Naive thymus-derived CD8-positive, alpha-beta T cell (primary cell): Measurements from ENCODE around the gene FARP1. TPM values are rescaled to one million over a fixed set of nuclear protein-coding genes. Genes with fewer than 3 reads are reported as not detected.
"Not testable (repeated sequence)": the region's sequence is repeated elsewhere in the genome, so short reads cannot be mapped to it uniquely, and the experiment has no call there.

Experiments
- ATAC-seq, 2 donors: fragments of 150-1000 bp; cut with Tn5 transposase in 1 of 2; sonication (Bioruptor Pico), chemical (Tn5 transposase) in 1 of 2; 1 replicate in 1 of 2; 2 replicates in 1 of 2; pipeline ENCODE4 v1.10.0; 2021; ENCODE audit warnings: mild to moderate bottlenecking in 2 of 2, moderate library complexity in 2 of 2
- POLR2A ChIA-PET: fragments of 350-600 bp; sonication (Branson Sonifier 250); formaldehyde crosslinking; loops from one replicate; lab custom pipeline; 2021; ENCODE audit warnings: antibody characterized with exemption; lab: Charles Lee
- DNase-seq, 10 donors: peaks; one replicate each; pipeline versions ENCODE4 v3.0.0 to v3.0.0-alpha.2; 2020 to 2022
- H3K27ac Mint-ChIP-seq, 10 donors: one replicate each; pipeline ENCODE4 v1.8.0; 2020 to 2022; ENCODE audit warnings: mild to moderate bottlenecking in 10 of 10, mixed read lengths in 10 of 10, moderate library complexity in 4 of 10, inconsistent platforms in 1 of 10
- H3K27me3 Mint-ChIP-seq, 5 donors: one replicate each; pipeline ENCODE4 v1.8.0; 2021 to 2022; ENCODE audit warnings: mixed read lengths in 5 of 5
- H3K36me3 Mint-ChIP-seq, 3 donors: one replicate each; pipeline ENCODE4 v1.8.0; 2020 to 2022; ENCODE audit warnings: mixed read lengths in 3 of 3, mild to moderate bottlenecking in 2 of 3, inconsistent platforms in 1 of 3
- H3K4me1 Mint-ChIP-seq, 4 donors: one replicate each; pipeline ENCODE4 v1.8.0; 2021 to 2022; ENCODE audit warnings: mixed read lengths in 4 of 4
- H3K4me3 Mint-ChIP-seq, 10 donors: one replicate each; pipeline ENCODE4 v1.8.0; 2020 to 2022; ENCODE audit warnings: mild to moderate bottlenecking in 10 of 10, mixed read lengths in 10 of 10, moderate library complexity in 6 of 10, inconsistent platforms in 1 of 10
- H3K9me3 Mint-ChIP-seq, 9 donors: one replicate each; pipeline ENCODE4 v1.8.0; 2020 to 2022; ENCODE audit warnings: mixed read lengths in 9 of 9, mild to moderate bottlenecking in 3 of 9, inconsistent platforms in 1 of 9, moderate library complexity in 1 of 9
- polyA plus RNA-seq, 3 donors: library from polyadenylated mRNA; unstranded; fragments of 300-500 nt; fragmentation: Illumina TruSeq; gene quantifications; one replicate each; pipeline ENCODE4 v1.2.3, GENCODE V29; 2021
- total RNA-seq, 8 experiments: library from RNA in 2 of 8; stranded (reverse) in 2 of 8; gene quantifications; one replicate each; pipeline ENCODE4 v1.2.3 and lab custom pipeline; 2021 to 2026

The FARP1 gene
- total and polyA plus RNA-seq, 5 experiments from 2014 or later: 0.03 to 0.55 (median 0.22) TPM

GRCh38 chr13:98271646-98272045 is 128.8 kb downstream of the FARP1 start:
- H3K4me3 Mint-ChIP-seq, H3K27me3 Mint-ChIP-seq, DNase-seq, H3K36me3 Mint-ChIP-seq, H3K9me3 Mint-ChIP-seq, H3K4me1 Mint-ChIP-seq, ATAC-seq, POLR2A ChIA-PET: not testable (repeated sequence)
- H3K27ac Mint-ChIP-seq: peak overlapping the region in 1 of 10 donors; percentile 3

- no peak for DNase-seq
- H3K27ac Mint-ChIP-seq: no peak overlapping the region
- no peak overlapping the region for H3K4me3 Mint-ChIP-seq
- ATAC-seq: no peak
- H3K27me3 Mint-ChIP-seq: peaks cover 0 to 2% (median 0%) of the 10 kb centered on the region in 5 donors
- POLR2A ChIA-PET: no interaction called here
- H3K36me3 Mint-ChIP-seq: no peaks in the 10 kb centered on the region
- H3K9me3 Mint-ChIP-seq: no peaks in the 10 kb centered on the region
- H3K4me1 Mint-ChIP-seq: no peaks in the 10 kb centered on the region
Observed at GRCh38 chr13:98272549-98272948, 129.7 kb downstream of the FARP1 start.

DNA sequence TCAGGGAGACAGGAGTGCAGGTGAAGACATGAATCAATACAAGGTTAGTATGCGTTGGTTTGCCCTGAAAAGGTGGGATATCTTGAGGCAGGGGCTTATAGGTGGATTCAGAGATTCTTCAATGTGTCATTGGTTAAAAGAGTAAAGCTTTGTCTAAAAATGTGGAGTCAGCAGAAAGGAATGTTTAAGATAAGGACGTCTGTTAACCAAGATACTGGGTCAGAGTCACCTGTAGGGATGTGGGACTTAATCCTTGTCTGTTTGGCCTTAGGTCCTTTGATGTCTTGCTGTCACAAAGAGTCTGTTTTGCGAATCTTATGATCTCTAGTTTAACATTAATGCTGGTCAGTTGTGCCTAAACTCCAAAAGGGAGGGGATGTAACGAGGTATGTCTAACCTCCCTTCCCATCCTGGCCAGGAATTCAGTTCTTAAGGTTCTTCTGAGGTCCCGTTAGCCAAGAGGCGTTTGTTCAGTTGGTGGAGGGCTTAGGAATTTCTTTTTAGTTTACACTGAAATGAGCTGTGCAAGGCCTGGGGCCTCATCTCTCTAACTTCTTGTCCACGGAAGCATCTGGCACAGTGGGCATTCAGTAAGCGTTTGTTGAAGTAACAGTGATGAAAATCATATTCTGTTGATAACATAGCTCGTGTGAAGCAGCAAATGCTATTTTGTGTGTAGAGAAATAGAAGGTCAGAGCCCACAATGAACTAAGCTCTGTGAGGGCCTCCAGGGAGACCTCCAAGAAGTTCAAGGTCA is 130.4 kb downstream of the FARP1 start:
- POLR2A ChIA-PET: no interaction called here
- DNase-seq (no peak), ATAC-seq (no peak)
- Mint-ChIP-seq H3K27me3 (peaks cover 0 to 4% (median 2%) of the 10 kb centered on the region in 5 donors), H3K4me1 (peaks cover 0 to 3% (median 0%) of the 10 kb centered on the region in 4 donors), H3K36me3 (no peaks in the 10 kb centered on the region), H3K27ac (no peak overlapping the region), H3K9me3 (no peaks in the 10 kb centered on the region), H3K4me3 (no peak overlapping the region)

DNA sequence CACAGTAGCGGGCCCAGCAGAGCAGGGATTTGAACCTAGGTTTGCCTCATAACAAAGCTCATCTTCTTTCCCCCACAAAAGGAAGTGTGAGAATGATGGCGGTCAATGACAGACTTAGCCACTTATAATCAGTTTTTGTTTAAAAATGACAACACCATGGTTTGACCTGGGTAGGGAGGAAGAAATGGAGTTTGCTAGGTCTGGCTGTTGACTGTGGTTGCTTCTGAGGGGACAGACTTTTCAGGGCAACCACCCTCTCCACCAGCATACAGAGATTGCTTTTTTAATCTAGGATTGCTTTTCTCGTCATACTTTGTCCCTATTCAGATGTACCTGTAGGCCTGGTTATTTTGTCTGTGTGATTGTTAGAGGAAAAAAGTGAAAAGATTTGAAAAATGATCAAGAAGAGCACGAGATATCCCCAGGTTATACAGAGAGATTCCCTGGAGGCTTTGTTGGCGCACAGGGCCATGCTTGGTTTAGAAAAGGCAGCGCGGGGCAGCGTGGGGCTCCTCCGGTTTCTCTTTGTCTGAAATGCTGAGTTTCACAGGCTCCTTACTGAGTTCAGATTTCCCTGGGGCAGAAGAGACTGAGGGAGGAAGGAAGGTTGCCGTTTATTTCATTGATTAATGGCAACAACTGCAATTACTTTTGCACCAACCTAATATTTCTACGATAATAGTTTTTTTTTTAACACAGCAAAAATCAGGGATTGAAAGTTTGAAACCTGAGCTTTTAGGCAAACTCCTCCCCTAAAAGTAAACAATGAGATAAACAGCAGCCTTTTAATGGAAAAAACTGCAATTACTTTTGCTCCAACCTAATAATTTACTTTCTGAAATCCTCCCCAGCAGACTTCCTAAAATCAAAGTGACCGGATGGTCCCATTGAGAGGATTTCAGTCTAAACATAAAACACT is 131.2 kb downstream of the FARP1 start:
- Mint-ChIP-seq H3K36me3 (no peaks in the 10 kb centered on the region), H3K27ac (no peak overlapping the region), H3K4me3 (no peak overlapping the region), H3K4me1 (peaks cover 0 to 3% (median 0%) of the 10 kb centered on the region in 4 donors), H3K9me3 (no peaks in the 10 kb centered on the region), H3K27me3 (peaks cover 0 to 5% (median 2%) of the 10 kb centered on the region in 5 donors)
- DNase-seq (no peak), ATAC-seq (no peak)
- POLR2A ChIA-PET: no interaction called here

DNA sequence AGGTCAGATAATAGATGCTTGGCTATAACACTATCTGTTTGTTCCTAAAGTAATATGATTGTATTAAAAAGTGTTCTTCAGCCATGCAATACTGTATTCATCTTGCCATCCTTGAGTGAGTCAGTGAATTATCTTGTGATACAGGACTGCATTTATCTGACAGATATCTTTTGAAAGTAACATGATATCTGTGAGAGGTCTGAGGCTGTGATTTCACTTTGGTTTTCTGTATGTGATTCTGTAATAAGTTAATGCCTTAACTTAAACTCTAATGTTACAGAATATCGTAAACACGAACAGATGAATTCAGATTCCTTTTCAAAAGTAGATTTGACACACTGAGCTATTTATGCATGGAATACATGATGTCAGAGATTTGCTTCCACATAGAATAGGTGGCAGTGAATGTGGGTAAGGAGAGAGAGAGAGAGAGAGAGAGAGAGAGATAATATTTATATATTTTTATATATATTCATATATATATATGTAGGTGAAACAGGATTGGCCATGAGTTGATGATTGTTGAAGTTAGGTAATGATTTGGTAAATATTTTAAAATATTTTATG is 132.1 kb downstream of the FARP1 start:
- POLR2A ChIA-PET: no interaction called here
- Mint-ChIP-seq H3K4me3 (no peak overlapping the region), H3K9me3 (no peaks in the 10 kb centered on the region), H3K4me1 (peaks cover 2 to 6% (median 4%) of the 10 kb centered on the region in 4 donors), H3K36me3 (no peaks in the 10 kb centered on the region), H3K27me3 (peaks cover 0 to 8% (median 4%) of the 10 kb centered on the region in 5 donors), H3K27ac (no peak overlapping the region)
- ATAC-seq: no peak
- DNase-seq: no peak

DNA sequence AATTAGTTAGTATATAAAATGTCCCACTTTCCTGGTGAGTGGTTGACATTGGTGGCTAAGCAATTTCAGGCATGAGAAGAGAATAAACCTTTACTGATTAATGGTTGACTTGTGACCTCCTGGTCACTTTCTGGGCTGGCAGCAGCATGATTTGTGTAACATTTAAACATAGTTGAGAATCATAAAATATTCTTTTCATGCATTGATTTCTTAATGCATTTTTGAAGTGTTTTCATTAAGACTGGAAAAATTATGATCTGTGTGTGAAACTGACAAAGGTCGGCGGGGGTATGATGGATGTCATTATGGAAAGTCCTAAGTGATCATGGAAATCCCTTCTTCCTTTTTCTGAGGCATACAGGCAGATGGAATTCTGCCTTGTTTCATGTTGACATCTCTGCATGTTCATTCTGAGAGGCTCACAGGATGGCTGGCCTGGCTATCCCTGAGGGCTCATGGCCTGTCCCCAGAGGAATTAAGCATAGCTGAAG is 132.8 kb downstream of the FARP1 start:
- Mint-ChIP-seq H3K27me3 (peaks cover 0 to 13% (median 6%) of the 10 kb centered on the region in 5 donors), H3K36me3 (no peaks in the 10 kb centered on the region), H3K9me3 (no peaks in the 10 kb centered on the region), H3K4me1 (peaks cover 2 to 10% (median 6%) of the 10 kb centered on the region in 4 donors), H3K27ac (no peak overlapping the region), H3K4me3 (no peak overlapping the region)
- ATAC-seq (no peak), DNase-seq (no peak)
- POLR2A ChIA-PET: no interaction called here

GRCh38 chr13:98276486-98276885 is 133.6 kb downstream of the FARP1 start:
- Mint-ChIP-seq H3K9me3 (no peaks in the 10 kb centered on the region), H3K4me1 (peaks cover 2 to 10% (median 6%) of the 10 kb centered on the region in 4 donors), H3K36me3 (no peaks in the 10 kb centered on the region), H3K27me3 (peaks cover 0 to 16% (median 6%) of the 10 kb centered on the region in 5 donors), H3K4me3 (no peak overlapping the region), H3K27ac (no peak overlapping the region)
- no peak for ATAC-seq
- no peak for DNase-seq
- POLR2A ChIA-PET: interaction anchor here (0.7 kb wide), 1 partner anchor 61 kb away, joined by 4 read pairs; no protein-coding TSS in a partner anchor

- ATAC-seq: no peak
- Mint-ChIP-seq H3K36me3 (no peaks in the 10 kb centered on the region), H3K9me3 (no peaks in the 10 kb centered on the region), H3K27me3 (peaks cover 0 to 16% (median 6%) of the 10 kb centered on the region in 5 donors), H3K4me1 (peaks cover 2 to 10% (median 6%) of the 10 kb centered on the region in 4 donors), H3K4me3 (peak overlapping the region in 1 of 10 donors; percentile 25), H3K27ac (no peak overlapping the region)
- POLR2A ChIA-PET: no interaction called here
- DNase-seq: no peak
Observed at GRCh38 chr13:98278068-98278724, 135.3 kb downstream of the FARP1 start.

- POLR2A ChIA-PET: no interaction called here
- peak in 1 of 2 donors; percentile 69 for ATAC-seq
- H3K27ac Mint-ChIP-seq: peak overlapping the region in 3 of 10 donors; percentile 32 to 83 (median 45)
- H3K9me3 Mint-ChIP-seq: no peaks in the 10 kb centered on the region
- DNase-seq: peak in 3 of 10 donors; percentile 0 to 20 (median 6)
- H3K4me3 Mint-ChIP-seq: peak overlapping the region; percentile 40 to 86 (median 58)
- H3K27me3 Mint-ChIP-seq: peaks cover 0 to 16% (median 6%) of the 10 kb centered on the region in 5 donors
- peaks cover 2 to 10% (median 6%) of the 10 kb centered on the region in 4 donors for H3K4me1 Mint-ChIP-seq
- no peaks in the 10 kb centered on the region for H3K36me3 Mint-ChIP-seq
Observed at GRCh38 chr13:98279473-98280175, 136.7 kb downstream of the FARP1 start.

- ATAC-seq: no peak
- Mint-ChIP-seq H3K9me3 (no peaks in the 10 kb centered on the region), H3K4me3 (peak overlapping the region in 8 of 10 donors; percentile 1 to 86 (median 60)), H3K4me1 (peaks cover 2 to 10% (median 6%) of the 10 kb centered on the region in 4 donors), H3K27me3 (peaks cover 0 to 16% (median 6%) of the 10 kb centered on the region in 5 donors), H3K27ac (peak overlapping the region in 3 of 10 donors; percentile 24 to 83 (median 32)), H3K36me3 (no peaks in the 10 kb centered on the region)
- POLR2A ChIA-PET: no interaction called here
- no peak for DNase-seq
Observed at GRCh38 chr13:98280176-98280510, 137.2 kb downstream of the FARP1 start.

- DNase-seq: no peak
- POLR2A ChIA-PET: no interaction called here
- Mint-ChIP-seq H3K4me3 (no peak overlapping the region), H3K9me3 (no peaks in the 10 kb centered on the region), H3K27me3 (peaks cover 0 to 15% (median 2%) of the 10 kb centered on the region in 5 donors), H3K36me3 (no peaks in the 10 kb centered on the region), H3K4me1 (peaks cover 2 to 10% (median 4%) of the 10 kb centered on the region in 4 donors), H3K27ac (no peak overlapping the region)
- ATAC-seq: no peak
Observed at GRCh38 chr13:98284679-98285078, 141.8 kb downstream of the FARP1 start.
